ENCODE results near the gene EML1.

DNA sequence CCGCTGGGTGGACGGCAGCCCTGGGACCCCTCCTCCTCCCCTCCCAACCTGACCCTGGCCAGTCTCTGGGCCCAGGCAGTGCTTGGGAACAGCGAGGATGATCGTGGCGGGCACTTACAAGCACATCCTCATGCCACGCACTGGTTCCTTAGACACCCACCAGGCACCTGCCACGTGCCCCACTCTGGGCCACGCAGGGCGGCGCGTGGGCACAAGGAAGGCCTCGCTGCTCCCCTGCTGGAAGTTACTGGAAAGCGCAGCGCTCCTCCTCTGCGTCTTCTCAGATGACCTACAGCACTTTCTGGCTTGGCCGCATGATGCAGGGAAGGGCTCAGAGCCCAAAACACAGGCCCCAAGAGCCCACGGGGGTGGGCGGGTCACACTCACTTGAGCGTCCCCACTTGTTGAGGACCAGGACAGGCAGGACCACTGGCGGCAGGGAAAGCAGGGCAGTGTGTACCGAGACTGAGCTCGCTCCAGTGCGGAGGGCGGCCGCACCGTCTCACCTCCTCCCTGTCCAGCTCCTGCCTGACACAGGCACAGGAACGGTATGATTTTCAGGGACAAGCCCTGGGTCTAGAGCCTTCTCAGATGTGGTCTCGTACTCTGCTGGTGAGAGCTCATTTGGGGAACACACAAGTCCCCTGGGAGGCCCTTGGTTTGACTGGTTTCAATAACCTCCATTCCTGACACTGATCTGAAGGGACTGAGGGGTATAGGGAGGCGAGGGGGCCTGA, 143.7 kb downstream of the EML1 start:
- TF ChIP-seq, protein P1, sequence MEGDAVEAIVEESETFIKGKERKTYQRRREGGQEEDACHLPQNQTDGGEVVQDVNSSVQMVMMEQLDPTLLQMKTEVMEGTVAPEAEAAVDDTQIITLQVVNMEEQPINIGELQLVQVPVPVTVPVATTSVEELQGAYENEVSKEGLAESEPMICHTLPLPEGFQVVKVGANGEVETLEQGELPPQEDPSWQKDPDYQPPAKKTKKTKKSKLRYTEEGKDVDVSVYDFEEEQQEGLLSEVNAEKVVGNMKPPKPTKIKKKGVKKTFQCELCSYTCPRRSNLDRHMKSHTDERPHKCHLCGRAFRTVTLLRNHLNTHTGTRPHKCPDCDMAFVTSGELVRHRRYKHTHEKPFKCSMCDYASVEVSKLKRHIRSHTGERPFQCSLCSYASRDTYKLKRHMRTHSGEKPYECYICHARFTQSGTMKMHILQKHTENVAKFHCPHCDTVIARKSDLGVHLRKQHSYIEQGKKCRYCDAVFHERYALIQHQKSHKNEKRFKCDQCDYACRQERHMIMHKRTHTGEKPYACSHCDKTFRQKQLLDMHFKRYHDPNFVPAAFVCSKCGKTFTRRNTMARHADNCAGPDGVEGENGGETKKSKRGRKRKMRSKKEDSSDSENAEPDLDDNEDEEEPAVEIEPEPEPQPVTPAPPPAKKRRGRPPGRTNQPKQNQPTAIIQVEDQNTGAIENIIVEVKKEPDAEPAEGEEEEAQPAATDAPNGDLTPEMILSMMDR (IDR thresholded peaks at IDR 0.05 in 8 of 11, conservative IDR thresholded peaks at IDR 0.05 in 3 of 11) = no peak
- TF ChIP-seq POLR2A (IDR thresholded peaks at IDR 0.05) (no peak), POLR2AphosphoS5 (IDR thresholded peaks at IDR 0.05) (no peak)

All from spleen (tissue), 7 donors.